ENCODE measurements around the gene FZR1.
"Not testable (repeated sequence)": the region's sequence is repeated elsewhere in the genome, so short reads cannot be mapped to it uniquely, and the experiment has no call there.

The FZR1 gene

GRCh38 chr19:3570606-3571011, 64.5 kb downstream of the FZR1 start:
- no peak for DNase-seq (ENCODE audit: low spot score)
- FAIRE-seq = no peak

DNA sequence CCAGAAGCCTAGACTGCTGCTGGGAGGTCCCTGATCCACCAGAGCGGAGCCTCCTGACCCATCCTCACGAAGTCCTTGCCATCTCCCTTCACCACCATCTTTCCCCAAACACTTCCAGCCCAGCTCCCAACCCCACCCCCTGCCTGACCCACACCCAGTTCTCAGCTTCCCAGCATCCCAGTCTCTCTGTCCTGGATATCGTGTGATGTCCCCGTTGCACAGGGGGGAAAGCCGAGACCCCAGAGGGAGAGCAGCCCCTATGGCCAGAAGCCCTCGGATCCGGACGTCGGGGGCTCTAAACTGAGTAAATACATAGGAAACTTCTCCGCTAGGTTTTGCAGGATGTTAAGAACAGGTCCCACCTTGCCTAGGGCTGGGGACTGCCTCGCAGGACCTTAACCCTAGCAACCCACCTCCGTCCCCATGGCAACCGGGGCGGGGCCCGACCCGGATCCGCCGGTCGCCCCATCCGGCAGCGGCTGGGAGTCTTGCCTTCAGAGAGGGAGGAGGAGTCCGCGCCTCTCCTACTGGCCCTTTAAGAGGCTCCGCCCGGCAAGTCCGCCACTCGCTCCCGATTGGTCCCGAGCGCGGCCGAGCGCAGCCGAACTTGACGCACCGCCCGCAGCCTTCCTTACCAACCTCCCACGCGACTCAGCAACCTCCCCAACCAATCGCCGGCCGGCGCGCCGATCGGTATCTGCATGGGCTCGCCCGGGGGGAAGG, 66.2 kb downstream of the FZR1 start:
- no peak for FAIRE-seq
- peak; percentile 93 for DNase-seq (ENCODE audit: low spot score)

DNA sequence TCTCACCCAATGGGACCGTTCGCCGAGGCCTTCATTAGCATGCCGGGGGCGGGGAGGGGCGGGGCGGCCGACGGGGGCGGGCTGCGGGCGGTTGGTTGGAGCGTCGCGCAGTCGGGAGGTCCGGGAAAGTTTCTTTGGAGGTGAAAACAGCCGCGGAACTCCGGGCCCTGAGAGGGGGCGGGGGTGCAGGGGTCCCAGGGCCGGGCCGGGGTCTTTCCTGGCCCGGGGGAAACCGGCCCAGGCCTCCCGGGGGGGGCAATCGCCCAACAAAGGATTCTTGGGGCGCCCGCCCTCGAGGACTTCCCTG, 66.7 kb downstream of the FZR1 start, which contains the start of gene HMG20B:
Gene HMG20B, plus strand, starts transcription at position 90 of the 307 bp plus-strand sequence. CDS start 366 bp downstream, outside the sequence.
- no peak for FAIRE-seq
- DNase-seq (ENCODE audit: low spot score) = no peak

DNA sequence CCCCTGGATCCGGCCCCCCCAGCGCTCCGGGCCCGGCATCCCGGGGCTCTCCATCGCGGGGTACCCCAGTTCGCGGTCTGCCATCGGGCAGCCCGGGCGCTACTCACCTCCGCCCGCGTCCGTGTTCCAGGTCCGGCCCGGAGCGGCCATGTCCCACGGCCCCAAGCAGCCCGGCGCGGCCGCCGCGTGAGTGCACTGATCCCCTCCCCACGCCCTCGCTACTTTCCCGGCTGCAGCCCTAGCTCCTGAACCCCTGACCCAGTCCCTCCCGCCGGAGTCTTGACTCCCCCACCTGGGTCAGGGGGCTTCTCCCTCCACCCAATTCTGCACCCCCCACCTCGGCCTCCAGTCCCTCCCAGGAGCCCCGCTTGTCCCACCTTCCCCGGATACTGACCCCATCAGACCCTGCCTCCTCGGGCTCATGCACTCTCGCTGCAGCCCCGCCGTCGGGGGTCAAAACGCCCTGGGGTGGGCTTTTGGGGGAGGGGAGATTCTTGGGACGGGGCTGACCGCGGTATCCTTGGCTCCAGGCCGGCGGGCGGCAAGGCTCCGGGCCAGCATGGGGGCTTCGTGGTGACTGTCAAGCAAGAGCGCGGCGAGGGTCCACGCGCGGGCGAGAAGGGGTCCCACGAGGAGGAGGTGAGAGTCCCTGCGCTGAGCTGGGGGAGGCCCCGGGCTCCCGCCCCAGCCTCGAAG, 67.2 kb downstream of the FZR1 start:
- FAIRE-seq (no peak), DNase-seq (ENCODE audit: low spot score) (no peak)

- peak; percentile 87 for DNase-seq (ENCODE audit: low spot score)
- FAIRE-seq = no peak
Measured at GRCh38 chr19:3573858-3574637, 67.9 kb downstream of the FZR1 start.

- FAIRE-seq (no peak), DNase-seq (ENCODE audit: low spot score) (no peak)
Measured at GRCh38 chr19:3575260-3575741, 69.2 kb downstream of the FZR1 start.

DNA sequence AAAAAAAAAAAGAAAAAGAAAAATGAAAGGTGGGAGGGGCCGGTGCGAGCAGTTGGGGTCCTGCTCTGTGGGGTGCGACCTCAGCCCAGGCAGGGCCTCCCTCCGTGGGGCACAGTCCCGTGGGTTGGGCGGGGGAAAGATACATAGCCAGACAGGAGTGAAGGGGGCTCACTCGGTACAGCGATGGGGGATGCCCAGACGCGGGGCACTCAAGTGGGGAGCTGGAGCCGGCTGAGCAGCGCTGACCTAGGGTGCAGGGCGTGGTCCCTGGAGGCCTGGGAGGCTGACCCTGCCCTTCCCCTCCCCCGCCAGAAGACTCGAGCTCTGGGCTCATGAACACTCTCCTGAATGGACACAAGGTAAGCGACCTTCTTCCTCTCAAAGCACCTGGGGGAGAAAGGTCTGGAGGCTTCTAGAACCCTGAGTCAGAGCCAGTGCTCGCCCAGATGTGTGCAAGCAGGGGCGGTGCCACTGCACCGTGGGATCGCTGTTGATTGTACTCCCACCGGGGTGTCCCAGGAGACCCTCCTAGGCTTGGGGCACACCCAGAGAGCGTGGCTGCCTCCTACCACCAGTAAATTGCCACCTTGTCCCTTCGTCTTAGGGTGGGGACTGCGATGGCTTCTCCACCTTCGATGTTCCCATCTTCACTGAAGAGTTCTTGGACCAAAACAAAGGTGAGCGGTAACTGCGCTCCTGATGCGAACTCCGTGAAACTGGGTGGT, 70.0 kb downstream of the FZR1 start:
- FAIRE-seq (no peak), DNase-seq (ENCODE audit: low spot score) (no peak)

GRCh38 chr19:3576696-3577443, 70.8 kb downstream of the FZR1 start:
- no peak for DNase-seq (ENCODE audit: low spot score)
- FAIRE-seq = no peak

DNA sequence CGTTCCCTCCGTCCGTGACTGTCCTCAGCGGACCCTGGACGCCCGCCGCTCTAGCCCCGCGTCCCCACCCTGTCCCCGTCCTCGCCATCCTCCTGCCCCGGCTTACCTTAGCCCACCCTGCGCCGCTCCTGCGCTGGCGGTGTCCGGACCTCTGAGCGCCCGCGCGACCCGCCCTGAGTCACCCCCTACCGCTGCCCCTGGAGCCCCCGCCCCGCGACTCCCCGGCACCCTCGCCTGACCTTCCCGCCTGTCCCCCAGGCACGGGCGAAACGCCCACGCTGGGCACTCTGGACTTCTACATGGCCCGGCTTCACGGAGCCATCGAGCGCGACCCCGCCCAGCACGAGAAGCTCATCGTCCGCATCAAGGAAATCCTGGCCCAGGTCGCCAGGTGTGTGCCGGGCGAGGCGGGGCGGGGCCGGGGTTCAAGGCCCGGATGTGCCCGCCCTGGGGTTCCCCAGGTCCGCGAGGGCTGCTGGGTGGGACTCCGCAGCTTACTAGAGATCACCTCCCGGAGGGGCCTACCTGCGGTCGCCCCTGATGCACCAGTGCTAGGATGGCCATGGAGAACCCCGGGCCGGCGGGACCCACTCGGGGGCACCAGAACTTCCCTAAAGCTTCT, 71.7 kb downstream of the FZR1 start:
- no peak for FAIRE-seq
- no peak for DNase-seq (ENCODE audit: low spot score)

DNA sequence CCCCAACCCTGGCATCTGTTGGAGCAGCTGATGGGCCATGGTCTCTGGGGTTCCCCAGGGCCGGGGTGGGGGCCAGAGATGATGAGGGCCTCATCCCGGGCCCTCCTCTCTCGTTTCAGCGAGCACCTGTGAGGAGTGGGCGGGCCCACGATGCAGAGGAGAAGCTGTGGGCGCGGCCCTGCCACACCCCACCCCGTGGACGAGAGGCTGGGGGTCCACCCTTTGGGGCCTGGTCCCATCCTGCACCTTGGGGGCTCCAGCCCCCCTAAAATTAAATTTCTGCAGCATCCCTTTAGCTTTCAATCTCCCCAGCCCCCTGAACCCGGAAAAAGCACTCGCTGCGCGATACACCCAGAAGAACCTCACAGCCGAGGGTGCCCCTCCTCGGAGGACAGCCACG, 72.3 kb downstream of the FZR1 start:
- DNase-seq (ENCODE audit: low spot score) = no peak
- no peak for FAIRE-seq

DNA sequence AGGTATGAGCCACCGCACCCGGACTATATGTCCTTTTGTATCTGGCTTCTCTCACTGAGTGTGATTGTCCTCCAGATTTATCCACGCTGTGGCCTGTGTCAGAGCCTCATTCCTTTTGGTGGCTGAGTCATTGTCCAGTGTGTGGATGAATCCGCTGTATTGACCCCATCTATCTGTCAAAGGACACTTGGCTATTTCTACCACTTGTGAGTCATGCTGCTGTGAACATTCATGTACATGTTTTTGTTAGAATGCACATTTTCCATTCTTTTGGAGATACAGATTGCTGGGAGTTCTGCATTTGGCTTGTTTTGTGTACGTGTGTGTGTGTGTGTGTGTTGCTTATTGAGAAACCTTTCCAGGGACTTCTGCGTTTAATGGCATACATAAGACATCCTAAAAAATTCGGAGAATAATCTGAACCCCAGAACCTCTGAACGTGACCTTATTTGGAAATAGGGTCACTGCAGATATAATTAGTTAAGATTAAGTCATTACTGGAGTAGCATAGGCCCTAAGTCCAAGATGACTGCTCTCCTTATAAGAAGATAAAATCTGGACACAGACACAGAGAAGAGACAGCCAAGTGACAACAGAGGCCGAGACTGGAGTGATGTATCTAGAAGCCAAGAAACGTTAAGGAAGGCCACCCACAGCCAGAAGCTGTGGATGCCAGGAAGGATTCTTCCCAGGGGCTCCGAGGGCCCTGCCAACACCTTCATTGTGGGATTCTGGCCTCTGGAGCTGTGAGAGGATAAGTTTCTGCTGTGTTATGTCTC, 74.2 kb downstream of the FZR1 start:
- FAIRE-seq (no peak), DNase-seq (ENCODE audit: low spot score) (no peak)

GRCh38 chr19:3581792-3582191, 75.7 kb downstream of the FZR1 start:
- not testable (repeated sequence) for FAIRE-seq; DNase-seq (ENCODE audit: low spot score)

DNA sequence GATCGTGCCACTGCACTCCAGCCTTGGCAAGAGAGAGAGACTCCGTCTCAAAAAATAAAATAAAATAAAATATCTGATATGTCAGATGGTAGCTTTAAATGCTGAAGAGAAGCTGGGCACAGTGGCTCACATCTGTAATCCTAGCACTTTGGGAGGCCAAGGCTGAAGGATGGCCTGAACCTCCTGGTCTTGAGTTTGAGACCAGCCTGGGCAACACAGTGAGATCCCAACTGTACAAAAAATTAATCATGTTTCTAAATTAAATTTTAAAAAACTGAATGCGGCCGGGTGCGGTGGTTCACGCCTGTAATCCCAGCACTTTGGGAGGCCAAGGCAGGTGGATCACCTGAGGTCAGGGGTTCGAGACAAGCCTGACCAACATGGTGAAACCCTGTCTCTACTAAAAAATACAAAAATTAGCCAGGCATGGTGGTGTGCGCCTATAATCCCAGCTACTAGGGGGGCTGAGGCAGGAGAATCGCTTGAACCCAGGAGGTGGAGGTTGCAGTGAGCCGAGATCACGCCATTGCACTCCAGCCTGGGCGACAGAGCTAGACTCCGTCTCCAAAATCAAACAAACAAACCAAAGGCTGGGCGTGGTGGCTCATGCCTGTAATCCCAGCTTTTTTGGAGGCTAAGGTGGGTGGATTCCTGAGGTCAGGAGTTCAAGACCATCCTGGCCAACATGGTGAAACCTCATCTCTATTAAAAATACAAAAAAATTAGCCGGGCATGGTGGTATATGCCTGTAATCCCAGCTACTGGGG, 78.1 kb downstream of the FZR1 start:
- not testable (repeated sequence) for FAIRE-seq; DNase-seq (ENCODE audit: low spot score)

DNA sequence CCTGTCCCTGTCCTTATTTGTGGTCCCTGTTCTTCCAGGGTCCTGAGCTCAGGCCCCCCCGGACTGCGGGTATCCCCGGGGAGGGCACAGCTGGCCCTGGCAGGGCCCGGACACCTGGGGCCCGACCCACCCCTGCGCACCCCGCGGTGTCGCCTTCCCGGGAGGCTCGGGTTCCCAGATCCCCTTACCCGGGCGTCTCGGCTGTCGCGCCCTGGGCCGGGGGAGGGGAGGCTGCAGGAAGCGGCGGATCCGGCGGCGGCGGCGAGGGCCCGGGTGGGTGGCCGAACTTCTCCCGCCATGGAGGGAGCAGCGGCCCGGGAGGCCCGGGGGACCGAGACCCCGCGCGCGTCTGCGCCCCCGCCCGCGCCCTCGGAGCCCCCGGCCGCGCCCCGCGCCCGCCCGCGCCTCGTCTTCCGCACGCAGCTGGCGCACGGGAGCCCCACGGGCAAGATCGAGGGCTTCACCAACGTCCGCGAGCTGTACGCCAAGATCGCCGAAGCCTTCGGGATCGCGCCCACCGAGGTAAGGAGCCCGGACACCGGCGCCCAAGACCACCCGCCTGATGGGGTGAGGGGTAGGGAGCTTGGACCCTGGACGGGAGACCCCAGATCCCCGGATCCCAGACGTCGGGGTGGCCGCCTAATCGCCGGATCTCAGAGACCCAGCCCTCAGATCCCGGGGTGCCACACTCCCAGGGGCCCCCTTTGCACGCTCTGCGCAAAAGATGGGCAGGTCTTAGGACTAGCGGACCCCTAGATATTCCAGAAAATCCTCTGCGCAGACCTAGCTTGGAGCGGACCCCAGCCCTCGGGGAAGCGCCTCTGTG, 79.4 kb downstream of the FZR1 start, which contains the start of gene GIPC3:
Gene GIPC3, plus strand, starts transcription at position 178 of the 826 bp plus-strand sequence. Its CDS starts 120 bp downstream, at position 298.
- FAIRE-seq = no peak
- DNase-seq (ENCODE audit: low spot score) = no peak

DNA sequence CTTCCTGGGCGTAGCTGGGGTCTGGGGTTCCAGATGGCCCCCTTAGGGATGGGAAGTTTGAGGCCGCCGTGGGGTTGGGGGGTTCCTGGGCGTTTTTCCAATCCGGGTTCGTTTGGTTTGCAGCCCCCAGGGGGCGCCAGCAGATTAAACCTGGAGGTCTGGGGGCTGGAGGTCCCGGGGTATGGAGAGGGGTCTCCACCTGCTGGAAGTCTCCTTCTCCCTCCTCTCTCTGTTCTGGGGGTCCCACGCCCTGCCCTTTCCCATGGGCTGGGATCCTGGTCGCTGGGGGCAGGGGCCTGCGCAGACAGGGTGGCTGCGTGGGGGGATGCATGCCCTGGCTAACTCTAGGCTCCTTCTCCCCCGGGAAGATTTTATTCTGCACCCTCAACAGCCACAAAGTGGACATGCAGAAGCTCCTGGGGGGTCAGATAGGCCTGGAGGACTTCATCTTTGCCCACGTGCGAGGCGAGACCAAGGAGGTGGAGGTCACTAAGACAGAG, 80.1 kb downstream of the FZR1 start:
- no peak for DNase-seq (ENCODE audit: low spot score)
- no peak for FAIRE-seq

- no peak for FAIRE-seq
- no peak for DNase-seq (ENCODE audit: low spot score)
Measured at GRCh38 chr19:3586707-3587346, 80.7 kb downstream of the FZR1 start.
